Right renal pelvis (tissue), 4 donors: ENCODE measurements around the gene THSD7B. TPM values are rescaled to one million over a fixed set of nuclear protein-coding genes. Genes with fewer than 3 reads are reported as not detected.

Experiments
- DNase-seq, 4 donors: peaks; one replicate each; pipeline ENCODE4 v3.0.0-alpha.2; 2013; ENCODE audit warnings: low read depth in 4 of 4, low spot score in 3 of 4, missing footprints in 1 of 4
- polyA plus RNA-seq, 4 donors: library from polyadenylated mRNA; unstranded; fragments of 120-200 nt; gene quantifications; one replicate each; pipeline ENCODE4 v1.2.1, GENCODE V29; 2013; ENCODE audit not compliant: insufficient read length in 4 of 4

Gene THSD7B
- polyA plus RNA-seq, 4 donors: 3.3 to 5.5 (median 5.0) TPM

DNA sequence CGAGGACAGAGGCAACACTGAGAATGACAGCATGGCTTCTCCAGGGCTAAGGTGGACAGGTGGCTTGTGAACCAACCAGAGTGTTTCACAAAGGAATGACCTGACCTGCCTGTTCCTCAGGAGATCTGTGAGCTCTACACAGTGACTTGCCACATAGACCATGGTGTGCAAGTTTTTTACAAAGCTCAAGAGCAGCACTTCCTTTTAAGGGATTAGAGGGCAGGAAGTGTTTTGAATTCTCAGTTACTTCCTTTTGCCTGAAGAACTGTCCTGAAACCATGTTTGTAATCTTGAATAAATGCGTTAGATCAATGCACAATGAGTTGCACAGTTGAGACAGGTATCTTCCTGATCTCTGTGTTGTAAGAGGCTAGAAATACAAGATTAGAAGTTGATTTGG is 421.9 kb downstream of the THSD7B start:
- no peak for DNase-seq

DNA sequence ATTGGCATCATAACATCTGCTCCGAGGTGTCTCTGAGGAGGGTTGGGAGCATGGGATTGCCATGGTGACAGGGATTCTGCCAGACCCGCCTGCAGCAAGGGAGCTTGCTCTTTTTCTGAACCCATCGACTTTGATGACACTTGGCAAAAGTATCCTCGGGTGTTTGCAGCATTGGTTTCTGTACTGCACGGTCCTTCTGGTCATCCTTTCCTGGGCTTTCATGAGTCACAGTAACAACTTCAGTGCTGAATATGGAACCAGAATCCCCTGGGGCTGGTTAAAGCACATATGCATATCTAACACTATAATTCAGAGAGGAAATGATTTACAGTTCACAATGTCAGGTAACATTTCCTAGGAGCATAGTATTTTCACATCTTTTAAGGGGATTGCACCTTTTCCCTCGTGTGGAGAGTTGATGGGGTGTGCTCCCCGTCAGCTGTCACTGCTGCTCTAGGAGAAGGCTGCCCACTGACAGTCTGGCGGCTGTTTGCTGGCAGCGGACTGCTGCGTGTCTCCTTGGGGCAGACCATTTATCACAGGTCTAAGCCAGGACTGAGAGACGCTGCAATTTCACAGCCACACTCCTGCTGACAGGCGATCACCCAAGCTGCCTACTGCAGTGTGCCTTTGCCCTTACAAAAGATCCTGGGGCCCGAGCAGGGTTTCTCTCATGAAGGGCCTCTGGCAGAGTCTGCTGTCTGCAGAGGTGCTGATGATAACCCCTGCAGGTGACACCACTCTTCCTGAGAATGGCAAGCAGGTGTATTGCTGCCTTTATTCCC is 425.3 kb downstream of the THSD7B start:
- DNase-seq: no peak

DNA sequence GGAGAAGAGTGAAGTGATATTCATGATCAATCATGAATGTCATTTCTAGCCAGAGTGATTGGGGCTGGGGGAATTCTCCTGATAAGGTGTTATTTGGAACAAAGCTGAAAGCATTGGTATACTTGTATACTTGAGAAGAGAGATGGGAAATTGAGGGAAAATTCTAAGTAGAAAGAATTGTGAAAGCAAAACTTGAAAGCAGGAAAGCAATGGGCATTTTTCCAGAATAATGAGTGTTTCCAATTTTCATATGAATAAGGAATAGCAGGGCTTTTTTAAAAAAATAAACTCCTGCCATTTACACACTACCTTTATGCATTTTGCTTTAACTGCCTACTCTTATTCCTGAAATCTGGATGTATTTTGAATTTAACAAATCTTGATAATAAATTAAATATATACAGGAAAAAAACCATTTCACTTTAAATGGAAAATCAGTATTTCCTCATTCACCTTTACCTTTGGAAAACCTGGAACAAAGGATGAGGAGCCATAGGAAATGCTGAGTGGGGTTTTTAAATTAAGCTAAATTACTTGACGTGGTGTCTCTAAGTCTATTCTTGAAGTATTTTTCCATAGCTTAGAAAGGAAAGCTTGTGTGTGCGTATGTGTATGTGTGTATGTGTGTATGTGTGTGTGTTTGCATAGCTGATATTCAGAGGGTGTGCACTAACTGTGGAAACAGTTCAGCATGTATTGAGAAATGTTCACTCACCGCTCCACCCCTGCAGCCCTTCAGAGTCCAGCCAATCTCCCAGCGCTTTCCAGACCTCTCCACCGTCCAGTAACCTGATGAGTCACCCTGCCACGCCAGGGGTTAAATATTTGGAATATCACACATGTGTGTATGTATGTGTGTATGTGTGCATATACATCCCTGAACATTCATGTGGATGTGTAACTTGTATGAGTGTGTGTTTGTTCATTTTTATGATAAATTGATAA is 427.3 kb downstream of the THSD7B start:
- no peak for DNase-seq

DNA sequence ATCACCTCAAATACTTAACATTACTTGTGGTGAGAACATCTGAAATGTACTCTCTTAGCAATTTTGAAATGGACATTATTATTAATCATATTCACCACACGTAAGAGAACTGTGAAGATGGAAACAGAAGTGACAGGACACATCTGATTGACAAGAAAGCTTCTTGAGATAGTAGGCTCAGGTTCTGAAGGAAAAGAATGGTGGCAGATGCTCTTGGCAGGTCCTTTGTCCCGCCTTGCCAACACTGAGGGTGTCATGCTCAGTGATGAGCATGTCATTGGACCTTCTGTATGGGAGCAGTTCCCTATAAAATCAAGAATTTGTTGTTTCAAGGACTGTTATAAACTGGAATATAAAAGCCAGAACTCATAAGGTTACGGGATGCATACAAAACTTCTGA is 428.1 kb downstream of the THSD7B start:
- no peak for DNase-seq

DNA sequence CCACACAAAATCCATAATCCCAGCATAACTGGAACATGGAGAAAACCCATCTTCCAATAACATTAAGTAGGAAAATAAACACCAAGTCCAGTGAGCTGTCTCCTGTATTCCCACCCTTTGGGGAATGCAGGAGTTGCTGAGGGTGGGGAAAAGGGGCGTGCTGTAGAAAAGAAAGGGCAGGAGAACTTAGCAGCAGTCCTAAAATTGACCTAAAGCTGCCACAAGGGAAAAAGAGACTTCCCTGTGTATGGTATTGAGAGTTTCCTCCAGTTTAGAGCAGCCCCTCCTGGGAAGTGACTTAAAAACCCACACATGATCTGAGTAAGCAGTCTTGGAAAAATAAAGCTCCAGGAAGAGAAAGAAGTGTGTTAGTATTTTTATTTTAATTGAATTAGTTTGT is 428.8 kb downstream of the THSD7B start:
- DNase-seq: no peak

DNA sequence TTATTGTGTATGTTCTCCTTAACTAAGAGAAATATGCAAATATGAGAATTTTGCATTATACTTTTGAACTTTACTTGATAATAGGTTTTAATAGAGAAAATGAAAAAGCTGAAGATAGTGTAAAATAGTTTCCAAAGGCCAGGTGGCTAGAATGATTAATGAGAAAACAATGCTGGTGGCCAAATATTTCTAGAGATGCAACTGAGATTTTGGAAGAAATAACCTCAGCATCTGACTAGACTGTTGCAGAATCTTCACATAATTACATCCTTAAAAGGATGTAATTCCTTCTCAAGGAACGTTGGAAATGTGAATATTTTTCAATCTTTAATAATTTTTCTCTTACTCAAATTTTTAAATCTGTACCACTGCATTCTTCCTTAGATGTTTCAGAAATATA is 434.4 kb downstream of the THSD7B start:
- DNase-seq: no peak

DNA sequence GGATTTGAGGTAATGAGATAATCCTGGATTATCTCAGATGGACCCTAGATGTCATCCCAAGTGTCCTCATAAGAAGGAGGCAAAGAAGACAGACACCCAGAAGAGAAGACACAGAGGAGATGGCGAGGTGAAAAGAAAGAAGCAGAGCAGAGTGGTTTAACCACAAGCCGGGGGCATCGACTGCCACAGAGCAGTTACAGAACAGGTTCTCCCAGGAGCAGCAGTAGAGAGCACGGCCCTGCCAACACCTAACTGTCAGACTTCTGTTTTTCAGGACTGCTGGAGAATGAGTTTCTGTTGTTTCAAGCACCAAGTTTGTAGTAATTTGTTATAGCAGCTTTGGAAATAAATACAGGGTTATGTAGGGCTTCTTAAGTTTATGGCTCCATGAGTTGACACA is 437.0 kb downstream of the THSD7B start:
- peak in 1 of 4 donors; percentile 1 for DNase-seq

DNA sequence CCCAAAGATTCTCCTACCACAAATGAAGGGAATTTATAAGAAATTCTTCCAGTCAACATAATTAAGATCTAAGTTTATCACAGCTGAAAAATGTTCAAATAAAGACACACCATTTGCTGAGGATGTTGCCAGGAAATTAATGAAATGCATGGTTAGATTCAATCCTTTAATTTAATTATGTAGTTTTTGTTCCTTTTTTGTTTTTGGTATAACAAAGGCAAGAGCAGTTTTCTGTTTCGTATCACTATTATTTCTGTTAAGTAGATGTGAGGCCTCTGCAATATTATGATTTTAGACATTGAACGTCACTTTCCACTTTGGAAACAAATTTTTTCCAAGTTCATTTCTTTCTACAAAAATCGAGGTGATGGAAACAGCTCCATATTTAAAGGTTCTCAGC is 440.0 kb downstream of the THSD7B start:
- no peak for DNase-seq

DNA sequence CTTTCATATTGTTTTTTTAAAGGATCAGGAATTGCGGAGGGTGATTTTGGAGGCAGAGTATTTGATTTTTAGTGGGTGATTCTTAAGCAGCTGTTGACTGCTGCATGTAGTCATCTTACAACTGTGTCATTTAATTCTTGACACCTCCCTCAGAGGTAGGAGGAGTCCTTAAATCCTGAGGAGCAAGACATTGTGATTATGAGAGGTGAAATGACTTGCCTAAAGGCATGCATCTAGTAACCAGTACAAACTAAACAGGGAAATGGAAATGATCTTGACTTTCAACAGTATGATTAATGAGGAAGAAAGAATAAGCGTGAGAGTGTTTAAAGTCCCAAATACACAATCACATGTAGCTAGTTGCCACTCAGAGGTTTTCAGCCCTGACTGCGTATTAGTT is 440.7 kb downstream of the THSD7B start:
- DNase-seq: no peak

DNA sequence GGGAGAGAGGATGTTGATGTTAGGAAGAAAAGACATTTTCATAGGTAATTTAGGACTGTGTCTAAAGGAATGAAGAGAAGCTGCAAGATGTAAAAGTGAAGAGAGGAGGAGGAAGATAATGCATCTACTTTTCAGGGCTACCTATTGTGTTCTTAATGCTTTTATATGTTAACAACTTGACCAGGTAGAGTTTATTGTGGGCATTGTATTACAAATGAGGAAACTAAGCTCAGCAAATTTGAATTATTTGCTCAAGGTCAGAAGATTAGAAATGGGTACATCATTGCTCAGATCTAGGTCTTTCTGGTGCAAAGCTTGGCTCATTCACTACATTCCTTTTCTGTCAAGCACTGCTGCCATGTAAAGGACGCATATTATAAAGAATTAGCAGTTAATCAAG is 441.7 kb downstream of the THSD7B start:
- no peak for DNase-seq

DNA sequence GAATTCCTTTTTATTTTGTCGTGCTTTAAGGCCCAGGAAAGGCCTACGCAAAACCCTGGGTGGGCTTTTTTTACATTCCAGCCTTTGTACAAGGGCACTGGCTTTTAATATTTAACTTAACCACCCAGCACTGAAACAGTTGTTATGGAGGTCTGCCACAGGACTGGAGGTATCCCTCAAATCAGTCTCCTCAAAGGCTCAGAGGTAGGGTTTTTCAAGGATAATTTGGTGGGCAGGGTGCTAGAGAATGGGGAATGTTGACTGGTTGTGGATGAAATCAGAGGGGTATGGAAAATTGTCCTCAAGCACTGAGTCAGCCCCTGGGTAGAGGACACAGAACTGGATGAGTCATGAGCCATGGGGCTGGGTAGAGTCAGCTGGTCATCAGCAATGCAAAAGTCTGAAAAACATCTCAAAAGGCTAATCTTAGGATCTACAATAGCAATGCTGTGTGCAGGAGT is 443.1 kb downstream of the THSD7B start:
- DNase-seq: peak in 1 of 4 donors; percentile 10

DNA sequence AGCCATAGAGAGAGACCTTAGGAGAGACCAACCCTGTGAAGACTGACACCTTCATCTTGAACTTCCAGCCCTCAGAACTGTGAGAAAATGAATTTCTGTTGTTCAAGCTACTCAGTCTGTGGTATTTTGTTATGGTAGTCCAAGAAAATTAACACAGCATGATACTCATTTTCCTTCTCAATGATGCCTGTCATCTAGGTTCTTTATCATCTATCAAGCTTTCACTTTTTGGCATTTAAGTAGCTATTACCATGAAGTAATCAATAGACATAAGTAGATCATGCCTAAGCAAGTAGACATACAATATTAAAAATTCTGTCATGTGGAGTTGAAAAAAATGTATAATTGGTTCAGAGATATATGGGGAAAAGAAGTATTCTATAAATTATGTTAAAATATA is 444.7 kb downstream of the THSD7B start:
- no peak for DNase-seq

DNA sequence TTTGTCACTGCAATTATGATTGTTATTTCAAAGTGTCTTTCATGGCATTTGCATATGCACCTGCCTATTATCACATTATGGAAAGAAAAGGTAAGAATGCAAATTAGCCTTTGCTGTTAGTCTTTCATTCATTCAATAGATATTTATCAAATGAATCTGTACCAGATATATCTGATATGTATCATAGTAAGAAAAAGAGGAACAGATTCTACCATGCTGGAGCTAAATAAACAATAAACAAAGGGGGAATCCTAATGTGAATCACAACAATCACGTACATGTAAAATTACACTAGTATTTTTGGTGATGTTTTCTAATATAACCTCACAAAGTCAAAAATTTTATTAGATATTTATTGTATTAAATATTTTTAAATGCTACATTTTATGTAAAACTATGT is 446.4 kb downstream of the THSD7B start:
- DNase-seq: no peak

DNA sequence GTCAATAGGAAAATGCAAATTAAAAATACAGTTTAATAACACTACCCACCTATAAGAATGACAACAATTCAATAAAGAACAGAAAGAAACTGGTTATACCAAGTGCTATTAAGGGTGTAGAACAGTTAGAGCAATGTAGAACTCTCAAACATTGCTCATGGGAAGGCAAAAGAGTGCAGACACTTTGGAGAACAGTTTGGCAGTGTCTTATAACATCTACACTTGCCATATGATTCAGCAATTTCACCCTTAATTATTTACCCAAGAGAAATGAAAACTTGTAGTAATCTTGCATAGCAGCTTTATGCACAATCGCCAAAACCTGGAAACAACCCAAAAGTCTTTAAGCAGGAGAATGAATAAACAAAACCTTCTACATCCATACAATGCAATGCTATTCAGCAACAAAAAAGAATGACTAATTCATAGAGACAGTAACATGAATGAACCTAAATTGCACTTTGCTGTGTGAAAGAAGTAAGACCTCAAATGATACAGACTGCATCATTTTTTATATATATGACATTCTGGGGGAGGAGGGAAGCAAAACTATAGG is 455.2 kb downstream of the THSD7B start:
- DNase-seq: no peak

DNA sequence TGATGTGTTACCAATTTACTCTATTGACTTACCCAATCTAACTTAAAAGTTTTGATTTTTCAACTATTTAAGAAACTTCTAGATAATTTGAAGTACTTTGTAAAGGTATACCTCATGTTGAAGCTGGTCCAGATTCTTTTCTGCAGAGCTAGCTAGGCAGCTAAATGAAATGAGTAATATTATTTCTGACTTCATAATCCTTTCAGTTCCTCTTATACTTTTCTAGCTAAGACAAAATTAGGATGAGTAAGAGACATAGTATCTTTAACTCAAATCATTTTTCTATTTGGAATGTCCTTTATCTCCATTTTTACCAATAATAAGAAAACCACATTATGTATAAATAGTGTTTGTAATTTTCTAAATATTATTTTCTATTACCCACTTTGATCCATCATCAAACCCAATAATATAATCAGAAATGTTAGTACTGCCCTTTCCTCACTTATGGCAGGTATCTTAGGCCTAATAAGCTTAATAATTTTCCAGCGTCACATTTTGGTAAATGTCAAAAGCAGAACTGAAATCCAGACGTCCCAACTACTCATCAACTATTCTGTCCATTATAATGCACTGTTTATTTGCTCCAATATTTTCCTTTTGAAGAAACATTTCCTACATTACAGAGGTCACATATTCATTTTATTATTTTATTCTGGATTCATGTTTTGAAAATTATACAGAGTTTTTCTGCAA is 456.6 kb downstream of the THSD7B start:
- no peak for DNase-seq

DNA sequence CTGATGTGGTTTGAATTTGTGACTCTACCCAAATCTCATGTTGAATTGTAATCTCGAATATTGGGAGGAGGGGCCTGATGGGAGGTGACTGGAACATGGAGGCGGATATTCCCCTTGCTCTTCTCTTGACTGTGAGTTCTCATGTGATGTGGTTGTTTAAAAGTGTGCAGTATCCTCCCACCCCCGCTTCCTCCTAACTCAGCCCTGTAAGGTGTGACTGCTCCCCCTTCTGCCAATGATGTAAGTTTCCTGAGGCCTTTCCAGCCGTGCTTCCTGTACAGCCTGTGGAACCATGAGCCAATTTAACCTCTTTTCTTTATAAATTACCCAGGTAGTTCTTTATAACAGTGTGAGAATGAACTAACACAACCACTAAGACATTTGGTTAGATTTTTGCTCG is 458.4 kb downstream of the THSD7B start:
- no peak for DNase-seq

DNA sequence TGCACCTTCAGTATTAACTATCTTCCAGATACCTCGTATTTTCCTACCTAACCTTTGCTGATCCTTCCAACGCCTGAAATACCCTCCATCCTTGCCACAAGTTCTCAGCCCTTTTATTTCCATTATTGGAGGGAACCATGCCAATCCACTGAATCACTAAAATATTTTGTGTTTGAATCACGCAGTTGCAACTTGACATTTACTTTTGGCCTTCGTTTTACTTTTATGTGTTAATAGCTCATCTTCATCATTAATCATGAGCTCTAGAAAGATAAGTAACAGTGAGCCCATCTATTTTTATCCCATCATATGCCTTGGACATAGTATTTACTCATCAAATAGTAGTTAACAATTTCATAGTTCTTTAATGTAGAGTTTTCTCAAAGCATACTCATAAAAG is 463.2 kb downstream of the THSD7B start:
- DNase-seq: no peak

DNA sequence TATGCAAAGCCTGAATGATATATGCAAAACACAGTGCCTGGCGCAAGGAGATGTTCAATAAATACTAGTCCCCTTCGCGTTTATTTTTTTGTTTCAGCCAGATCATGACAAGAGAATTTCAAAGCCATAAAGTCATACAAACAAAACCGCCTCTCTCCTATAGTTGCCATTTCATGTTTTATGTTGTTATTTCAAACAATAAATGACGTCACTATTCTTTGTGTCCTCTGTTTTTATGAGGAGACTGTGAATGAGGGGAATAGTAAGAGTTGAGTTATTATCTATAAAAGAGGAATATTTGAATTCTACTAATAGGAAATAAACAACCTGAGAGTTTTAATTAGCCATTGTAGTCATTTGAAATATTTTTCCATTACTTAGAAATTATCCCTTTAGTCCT is 464.5 kb downstream of the THSD7B start:
- DNase-seq: no peak

DNA sequence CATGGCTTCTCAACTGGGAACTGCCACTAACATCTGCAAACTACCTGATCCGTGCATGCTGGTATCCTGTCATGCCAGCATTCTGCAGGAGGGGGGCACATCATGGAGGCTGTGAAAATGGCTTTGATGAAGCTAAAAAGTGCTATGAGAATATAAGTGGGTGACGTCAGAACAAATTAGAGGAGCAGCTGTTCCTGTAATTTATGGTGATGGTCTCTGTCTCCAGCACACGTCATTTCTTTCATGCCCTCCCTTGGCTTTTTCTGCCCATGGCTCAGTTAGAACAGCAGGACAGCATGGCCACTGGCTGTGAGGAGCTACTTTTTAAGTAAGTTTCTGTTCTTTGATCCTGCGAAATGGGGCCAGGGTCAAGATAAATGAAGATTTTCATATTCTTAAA is 466.3 kb downstream of the THSD7B start:
- DNase-seq: no peak

DNA sequence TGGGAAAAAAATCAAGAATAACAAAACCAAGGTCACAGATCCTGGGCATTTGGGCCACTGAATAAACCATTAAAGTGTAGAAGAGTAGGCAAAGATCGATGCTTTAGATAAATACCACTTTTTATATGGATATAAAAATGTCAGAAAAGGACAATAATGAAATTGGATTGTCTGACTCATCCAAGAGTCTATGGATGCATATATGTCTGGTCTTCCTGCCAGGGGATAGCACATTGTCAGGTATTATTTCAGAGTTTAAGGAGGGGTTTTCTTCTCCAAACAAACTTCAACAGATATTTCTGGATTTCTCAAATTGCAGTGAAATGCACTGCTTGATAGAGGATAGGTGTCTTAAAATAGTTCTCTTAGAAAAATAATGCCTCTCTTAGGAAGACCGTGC is 466.7 kb downstream of the THSD7B start:
- no peak for DNase-seq

DNA sequence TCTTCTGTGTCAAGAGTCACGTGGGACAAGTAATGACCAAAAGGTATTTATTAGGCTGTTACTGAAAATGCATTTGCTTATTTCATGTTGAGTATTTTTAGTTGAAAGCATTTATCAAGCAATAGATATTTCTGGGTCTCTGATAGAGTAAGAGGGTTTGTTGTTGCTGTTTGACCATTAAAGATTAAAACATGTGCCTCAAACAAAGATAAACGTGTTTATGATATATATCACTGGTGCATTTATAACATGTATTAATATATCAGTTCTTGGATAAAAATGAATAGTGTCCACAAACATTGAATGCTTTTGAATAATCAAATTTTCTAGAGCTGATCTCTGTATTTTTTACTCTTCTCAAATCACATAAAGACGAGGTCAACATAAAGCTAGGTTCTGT is 467.7 kb downstream of the THSD7B start:
- no peak for DNase-seq
